ENCODE data around the gene CNBD2. TPM values are rescaled to one million over a fixed set of nuclear protein-coding genes. Genes with fewer than 3 reads are reported as not detected.
"Not testable (repeated sequence)": the region's sequence is repeated elsewhere in the genome, so short reads cannot be mapped to it uniquely, and the experiment has no call there.

The CNBD2 gene
- total RNA-seq (1 to 10 TPM; 3.4 to 4.0 (median 3.8) TPM), polyA plus RNA-seq (6.0 TPM)
- long read RNA-seq, donor 1, partial matches to known transcripts: 0 of 1 reads
- long read RNA-seq, donor 1, other reads (novel, unspliced or antisense): 0 of 1 reads
- long read RNA-seq, donor 2, partial matches to known transcripts: 0 of 5 reads
- long read RNA-seq, donor 2, other reads (novel, unspliced or antisense): 1 of 5 reads
- long read RNA-seq, donor 3, partial matches to known transcripts: 0 of 3 reads
- long read RNA-seq, donor 3, other reads (novel, unspliced or antisense): 1 of 3 reads
- long read RNA-seq, donor 4, partial matches to known transcripts: 0 of 3 reads
- long read RNA-seq, donor 4, other reads (novel, unspliced or antisense): 1 of 3 reads

DNA sequence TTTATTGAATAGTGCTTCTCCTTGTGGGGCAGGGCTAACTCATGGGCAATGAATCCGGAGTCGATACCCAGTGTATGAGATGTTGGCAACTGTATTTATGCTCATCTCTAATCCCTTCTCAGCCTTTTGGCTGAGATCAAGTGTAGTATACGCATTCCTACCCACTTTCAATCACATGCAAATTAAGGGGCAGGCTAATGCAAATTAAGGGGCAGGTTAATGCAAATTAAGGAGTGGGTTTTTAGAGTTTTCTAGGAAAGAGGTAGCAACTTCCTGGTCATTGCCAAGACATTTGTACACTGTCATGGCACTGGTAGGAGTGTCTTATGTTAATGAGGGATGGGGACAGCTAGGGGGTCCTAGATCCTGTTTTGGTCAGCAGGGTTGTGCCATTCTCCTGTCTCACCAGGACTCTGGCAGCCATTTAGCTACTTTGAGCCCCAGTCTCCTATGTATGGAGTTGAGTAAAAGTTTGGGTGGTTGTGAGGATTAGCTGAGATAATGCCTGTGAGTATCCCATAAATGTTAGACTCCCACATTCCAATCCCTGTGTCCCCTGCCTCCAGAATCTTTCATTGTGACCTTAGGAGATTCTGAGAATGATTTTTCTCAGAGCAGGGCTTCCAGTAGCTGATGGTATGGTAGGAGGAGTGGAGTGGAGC lies at the start of gene CNBD2:
TSS of gene CNBD2 (plus strand) at position 612 of the 662 bp plus-strand sequence. CDS start 173 bp downstream, outside the sequence.
- ATAC-seq (no peak), DNase-seq (no peak)
- Histone ChIP-seq H3K27me3 (ENCODE audit: control insufficient read depth, insufficient read depth) (no peaks in the 10 kb centered on the region), H3K27ac (ENCODE audit: low read length) (no peak within 1 kb of the TSS), H3K9me3 (ENCODE audit: control insufficient read depth, low read length) (no peaks in the 10 kb centered on the region), H3K4me1 (ENCODE audit: control insufficient read depth, insufficient read depth, low read length) (no peaks in the 10 kb centered on the region), H3K4me3 (ENCODE audit: low read length) (no peak within 1 kb of the TSS)
- intact Hi-C loops (cut with DNase I): no loop called here
- 95% methylated on average over 3 of the region's 3 CpGs for WGBS

DNA sequence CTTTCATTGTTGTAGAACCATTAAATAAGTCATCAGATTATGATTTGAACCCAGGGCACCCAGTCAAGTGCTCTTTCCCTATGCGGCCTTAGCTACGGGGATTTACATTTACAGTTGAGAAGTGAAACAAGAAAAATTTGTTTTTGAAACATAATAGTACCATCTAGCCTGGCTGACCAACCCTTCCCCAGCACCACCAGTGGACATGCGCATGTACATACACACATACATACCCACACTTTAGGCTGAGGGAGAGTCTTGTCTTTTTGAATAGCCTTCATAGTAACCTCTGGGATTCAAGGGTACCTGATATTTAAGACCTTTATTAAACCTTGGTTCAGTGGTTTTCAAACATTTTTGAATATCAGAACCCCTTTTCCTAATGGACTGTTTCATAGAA lies 47.9 kb upstream of the CNBD2 start:
- Histone ChIP-seq H3K27me3 (ENCODE audit: control insufficient read depth, insufficient read depth) (no peaks in the 10 kb centered on the region), H3K27ac (ENCODE audit: low read length) (no peak overlapping the region), H3K4me3 (ENCODE audit: low read length) (no peak overlapping the region), H3K4me1 (ENCODE audit: control insufficient read depth, insufficient read depth, low read length) (no peaks in the 10 kb centered on the region), H3K9me3 (ENCODE audit: control insufficient read depth, low read length) (no peaks in the 10 kb centered on the region)
- WGBS: 97% methylated on average over 3 of the region's 3 CpGs
- no peak for ATAC-seq
- intact Hi-C loops (cut with DNase I): no loop called here
- DNase-seq: no peak

DNA sequence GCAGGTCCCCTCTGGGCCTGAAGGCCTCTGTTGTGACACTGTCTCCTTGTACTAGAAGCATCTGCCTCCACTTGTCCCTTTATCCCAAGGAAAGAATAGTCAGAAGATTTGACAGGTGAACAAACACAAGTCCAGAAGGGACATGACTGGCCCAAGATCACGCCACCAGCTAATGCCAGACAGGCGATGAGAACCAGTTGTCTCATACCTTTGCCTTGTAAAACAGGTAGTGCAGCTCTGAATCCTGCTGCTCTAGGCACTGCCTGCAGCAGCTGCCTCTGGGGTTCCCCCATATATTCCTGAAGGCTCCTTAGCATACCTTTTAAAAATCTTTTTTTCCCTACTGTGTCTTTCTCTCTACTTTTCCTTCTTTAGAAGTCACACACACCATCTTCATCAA lies 39.1 kb upstream of the CNBD2 start:
- intact Hi-C loops (cut with DNase I): no loop called here

DNA sequence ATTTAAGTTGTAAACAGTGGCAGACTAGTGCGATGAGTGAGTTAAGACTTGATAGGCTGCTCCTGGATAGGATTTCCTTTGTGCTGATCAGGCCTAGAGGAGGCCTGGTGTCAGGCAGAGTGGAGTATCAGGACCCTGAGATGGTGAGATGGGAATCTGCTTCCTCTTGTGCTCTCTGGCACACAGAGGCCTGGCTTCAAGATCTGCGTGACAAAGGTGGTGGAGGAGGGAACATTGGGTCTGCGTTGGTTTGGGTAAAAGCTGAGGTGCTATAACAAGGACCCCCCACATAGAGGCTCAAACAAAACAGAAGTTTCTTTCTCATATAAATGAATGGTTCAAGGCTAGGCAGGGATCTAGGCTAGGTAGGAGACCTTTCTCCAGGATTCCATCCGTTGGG lies 34.3 kb upstream of the CNBD2 start:
- Histone ChIP-seq H3K27ac (ENCODE audit: low read length) (no peak overlapping the region), H3K4me1 (ENCODE audit: control insufficient read depth, insufficient read depth, low read length) (no peaks in the 10 kb centered on the region), H3K9me3 (ENCODE audit: control insufficient read depth, low read length) (no peaks in the 10 kb centered on the region), H3K27me3 (ENCODE audit: control insufficient read depth, insufficient read depth) (no peaks in the 10 kb centered on the region), H3K4me3 (ENCODE audit: low read length) (no peak overlapping the region)
- ATAC-seq: no peak
- DNase-seq: no peak
- intact Hi-C loops (cut with DNase I): no loop called here
- 87% methylated on average over 4 of the region's 4 CpGs for WGBS

More for the DNA sequence above, 39.1 kb upstream of the CNBD2 start:
- H3K4me3 ChIP-seq (ENCODE audit: low read length): no peak overlapping the region
- DNase-seq (no peak), ATAC-seq (no peak)
- H3K4me1 ChIP-seq (ENCODE audit: control insufficient read depth, insufficient read depth, low read length): no peaks in the 10 kb centered on the region
- H3K27me3 ChIP-seq (ENCODE audit: control insufficient read depth, insufficient read depth): no peaks in the 10 kb centered on the region
- H3K9me3 ChIP-seq (ENCODE audit: control insufficient read depth, low read length): no peaks in the 10 kb centered on the region
- H3K27ac ChIP-seq (ENCODE audit: low read length): no peak overlapping the region
- WGBS: 97% methylated on average over 2 of the region's 2 CpGs

DNA sequence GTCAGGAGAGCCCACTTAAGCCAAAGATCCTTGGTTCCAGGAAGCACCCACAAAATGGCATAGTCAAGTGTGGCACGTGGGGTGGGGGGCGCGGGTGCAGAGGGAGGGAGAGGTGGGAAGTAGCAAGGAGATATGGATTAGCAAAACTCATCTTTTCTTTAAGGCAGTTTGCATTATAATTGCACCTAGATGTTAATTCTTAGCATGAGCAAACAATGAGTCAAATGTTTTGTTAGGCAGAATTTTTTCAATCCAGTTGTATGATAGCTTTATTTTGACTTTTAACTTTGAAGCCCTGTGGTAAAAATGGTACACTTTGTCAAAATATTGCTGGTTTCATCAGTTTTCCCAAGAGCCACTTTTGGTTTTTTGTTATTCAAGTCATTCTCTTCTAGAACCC lies 29.1 kb upstream of the CNBD2 start:
- no peaks in the 10 kb centered on the region for H3K9me3 ChIP-seq (ENCODE audit: control insufficient read depth, low read length)
- DNase-seq (no peak), ATAC-seq (no peak)
- no peaks in the 10 kb centered on the region for H3K27me3 ChIP-seq (ENCODE audit: control insufficient read depth, insufficient read depth)
- no peak overlapping the region for H3K4me3 ChIP-seq (ENCODE audit: low read length)
- no peak overlapping the region for H3K27ac ChIP-seq (ENCODE audit: low read length)
- intact Hi-C loops (cut with DNase I): no loop called here
- no peaks in the 10 kb centered on the region for H3K4me1 ChIP-seq (ENCODE audit: control insufficient read depth, insufficient read depth, low read length)
- 89% methylated on average over 3 of the region's 3 CpGs for WGBS

DNA sequence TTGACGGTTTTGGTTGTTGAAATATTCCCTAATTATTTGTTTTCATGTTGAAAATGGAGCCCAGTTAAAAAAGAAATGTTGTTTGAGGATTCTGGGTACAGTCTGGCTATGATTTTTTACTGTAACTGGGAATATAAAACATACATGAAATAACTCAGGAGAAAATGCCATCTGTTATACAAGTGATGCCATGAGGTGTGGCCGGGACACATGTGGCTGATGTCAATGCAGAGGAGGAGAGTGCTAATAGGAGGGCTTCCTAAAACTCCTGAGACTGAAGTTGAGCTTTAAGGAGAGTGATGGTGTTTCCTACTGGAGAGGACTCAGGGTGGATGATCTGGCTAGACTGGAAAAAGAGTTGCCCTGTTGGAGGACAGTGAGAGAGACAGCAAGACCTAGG lies 26.8 kb upstream of the CNBD2 start:
- intact Hi-C loops (cut with DNase I): no loop called here
- ATAC-seq: no peak
- WGBS: 95% methylated on average over 2 of the region's 2 CpGs
- no peaks in the 10 kb centered on the region for H3K9me3 ChIP-seq (ENCODE audit: control insufficient read depth, low read length)
- no peak for DNase-seq
- no peak overlapping the region for H3K4me3 ChIP-seq (ENCODE audit: low read length)
- no peaks in the 10 kb centered on the region for H3K4me1 ChIP-seq (ENCODE audit: control insufficient read depth, insufficient read depth, low read length)
- no peaks in the 10 kb centered on the region for H3K27me3 ChIP-seq (ENCODE audit: control insufficient read depth, insufficient read depth)
- no peak overlapping the region for H3K27ac ChIP-seq (ENCODE audit: low read length)

DNA sequence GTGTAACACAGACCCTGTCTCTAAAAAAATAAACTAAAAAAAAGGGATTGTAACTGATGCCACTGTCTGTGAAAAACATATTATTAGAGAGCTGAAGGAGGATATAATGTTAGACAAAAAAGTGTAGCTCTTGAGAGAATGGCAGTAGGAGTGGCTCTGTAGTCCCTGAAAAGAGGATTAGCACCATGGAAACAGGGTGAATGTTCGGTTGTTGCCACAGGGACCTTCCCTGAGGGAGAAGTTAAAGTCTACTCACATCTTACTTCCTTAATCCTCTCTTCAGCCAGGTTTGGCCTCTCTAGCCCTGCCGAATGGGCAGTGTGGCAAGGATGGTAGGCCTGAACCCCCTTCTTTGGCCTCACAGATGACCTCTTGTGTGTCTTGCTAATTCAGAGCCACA lies 26.1 kb upstream of the CNBD2 start:
- Histone ChIP-seq H3K27ac (ENCODE audit: low read length) (no peak overlapping the region), H3K9me3 (ENCODE audit: control insufficient read depth, low read length) (no peaks in the 10 kb centered on the region), H3K4me1 (ENCODE audit: control insufficient read depth, insufficient read depth, low read length) (no peaks in the 10 kb centered on the region), H3K27me3 (ENCODE audit: control insufficient read depth, insufficient read depth) (no peaks in the 10 kb centered on the region), H3K4me3 (ENCODE audit: low read length) (no peak overlapping the region)
- ATAC-seq (no peak), DNase-seq (no peak)
- 73% methylated on average over 2 of the region's 2 CpGs for WGBS
- intact Hi-C loops (cut with DNase I): no loop called here

DNA sequence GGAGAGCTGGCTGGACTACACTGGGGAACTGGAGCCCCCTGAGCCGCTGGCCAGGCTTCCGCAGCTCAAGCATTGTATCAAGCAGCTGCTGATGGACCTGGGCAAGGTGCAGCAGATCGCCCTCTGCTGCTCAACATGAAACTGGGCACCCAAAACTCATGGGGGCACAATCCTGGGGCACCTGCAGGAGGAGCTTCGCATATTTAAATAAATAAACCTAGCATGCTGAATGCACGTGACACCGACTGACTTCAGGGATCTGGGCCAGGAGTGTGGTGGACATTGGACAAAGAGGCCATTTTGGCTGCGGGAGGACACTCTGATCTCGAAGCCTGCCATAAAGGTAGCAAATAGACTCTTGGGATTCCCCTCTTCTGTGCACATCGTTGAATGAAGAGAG lies 20.9 kb upstream of the CNBD2 start:
- WGBS: 81% methylated on average over 9 of the region's 9 CpGs
- H3K4me3 ChIP-seq (ENCODE audit: low read length): no peak overlapping the region
- H3K4me1 ChIP-seq (ENCODE audit: control insufficient read depth, insufficient read depth, low read length): no peaks in the 10 kb centered on the region
- DNase-seq (no peak), ATAC-seq (peak in 1 of 2 donors; percentile 22)
- H3K9me3 ChIP-seq (ENCODE audit: control insufficient read depth, low read length): no peaks in the 10 kb centered on the region
- intact Hi-C loops (cut with DNase I): no loop called here
- H3K27ac ChIP-seq (ENCODE audit: low read length): no peak overlapping the region
- no peaks in the 10 kb centered on the region for H3K27me3 ChIP-seq (ENCODE audit: control insufficient read depth, insufficient read depth)

DNA sequence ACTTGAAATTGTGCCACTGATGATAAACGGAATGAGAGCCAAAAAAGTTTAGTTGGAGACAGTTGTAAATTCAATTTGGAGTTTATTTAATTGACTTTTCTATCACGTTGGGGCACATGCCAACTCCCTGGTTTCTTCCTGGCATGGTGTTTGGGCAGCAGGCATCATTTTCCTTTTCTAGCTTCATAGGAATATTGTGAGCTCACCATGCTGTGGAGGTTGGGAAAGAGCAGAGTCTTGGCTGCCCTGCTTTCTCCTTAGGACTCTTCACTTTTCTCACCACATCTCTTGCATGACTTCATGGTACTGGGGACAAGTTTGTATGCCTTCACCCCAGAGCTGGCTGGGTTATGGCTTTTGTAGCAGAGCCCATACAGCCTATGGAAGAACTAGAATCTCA lies 20.5 kb upstream of the CNBD2 start:
- Histone ChIP-seq H3K27me3 (ENCODE audit: control insufficient read depth, insufficient read depth) (no peaks in the 10 kb centered on the region), H3K9me3 (ENCODE audit: control insufficient read depth, low read length) (no peaks in the 10 kb centered on the region), H3K4me3 (ENCODE audit: low read length) (no peak overlapping the region), H3K27ac (ENCODE audit: low read length) (no peak overlapping the region), H3K4me1 (ENCODE audit: control insufficient read depth, insufficient read depth, low read length) (peaks cover 2% of the 10 kb centered on the region)
- no peak for DNase-seq
- ATAC-seq: no peak
- 84% methylated on average over 2 of the region's 2 CpGs for WGBS
- intact Hi-C loops (cut with DNase I): no loop called here

DNA sequence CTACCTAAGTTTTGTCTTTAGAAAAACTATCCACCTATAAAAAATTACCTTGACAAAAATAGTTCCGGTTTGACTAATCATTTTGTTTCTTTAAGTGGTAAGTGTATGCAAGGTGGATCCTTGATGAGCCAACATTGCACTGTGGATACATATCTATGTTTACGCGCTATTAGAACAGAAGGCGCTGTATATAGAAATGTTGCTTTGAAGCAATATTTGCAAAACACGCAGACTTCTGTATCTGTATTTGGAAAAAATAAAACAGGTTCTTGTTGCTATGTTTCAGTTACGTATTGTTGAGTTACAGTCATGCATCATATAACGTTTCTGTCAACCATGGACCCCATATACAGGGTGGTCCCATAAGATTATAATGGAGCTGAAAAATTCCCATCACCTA lies 18.3 kb upstream of the CNBD2 start:
- Histone ChIP-seq H3K27me3 (ENCODE audit: control insufficient read depth, insufficient read depth) (no peaks in the 10 kb centered on the region), H3K4me1 (ENCODE audit: control insufficient read depth, insufficient read depth, low read length) (peaks cover 2% of the 10 kb centered on the region), H3K4me3 (ENCODE audit: low read length) (no peak overlapping the region), H3K9me3 (ENCODE audit: control insufficient read depth, low read length) (no peaks in the 10 kb centered on the region), H3K27ac (ENCODE audit: low read length) (no peak overlapping the region)
- 94% methylated on average over 7 of the region's 7 CpGs for WGBS
- ATAC-seq (no peak), DNase-seq (no peak)
- intact Hi-C loops (cut with DNase I): no loop called here

DNA sequence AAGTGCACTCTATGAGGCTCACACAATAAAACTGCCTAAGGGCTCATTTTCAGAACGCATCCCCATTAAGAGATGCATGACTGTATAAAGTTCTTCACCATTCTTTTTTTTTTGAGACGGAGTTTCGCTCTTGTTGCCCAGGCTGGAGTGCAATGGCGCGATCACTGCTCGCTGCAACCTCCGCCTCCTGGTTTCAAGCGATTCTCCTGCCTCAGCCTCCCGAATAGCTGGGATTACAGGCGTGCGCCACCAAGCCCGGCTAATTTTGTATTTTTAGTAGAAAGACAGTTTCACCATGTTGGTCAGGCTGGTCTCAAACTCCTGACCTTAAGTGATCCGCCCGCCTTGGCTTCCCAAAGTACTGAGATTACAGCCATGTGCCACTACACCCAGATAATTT lies 16.3 kb upstream of the CNBD2 start:
- H3K27ac ChIP-seq (ENCODE audit: low read length); H3K27me3 ChIP-seq (ENCODE audit: control insufficient read depth, insufficient read depth); DNase-seq; H3K4me1 ChIP-seq (ENCODE audit: control insufficient read depth, insufficient read depth, low read length); H3K4me3 ChIP-seq (ENCODE audit: low read length); H3K9me3 ChIP-seq (ENCODE audit: control insufficient read depth, low read length); intact Hi-C loops (cut with DNase I); ATAC-seq: not testable (repeated sequence)
- WGBS: 93% methylated on average over 14 of the region's 14 CpGs
